ENCODE data around the gene CLECL1. TPM values are rescaled to one million over a fixed set of nuclear protein-coding genes. Genes with fewer than 3 reads are reported as not detected.

Gene CLECL1
- polyA plus RNA-seq, 1 of the 3 experiments (the other 2 are of a cell fraction), result not detected

Other genes starting within 250 kb of the CLECL1 start
- gene KLRB1, start 125.2 kb downstream of the CLECL1 start, polyA plus RNA-seq (2012; rRNA removed), result not detected in 2 replicates
- gene CLEC2D, start 63.4 kb downstream of the CLECL1 start, polyA plus RNA-seq (2012; rRNA removed), result 0.81 and 1.5 TPM in 2 replicates
- not detected in 2 replicates for gene CD69, start 27.8 kb upstream of the CLECL1 start, polyA plus RNA-seq (2012; rRNA removed)
- not detected in 2 replicates for gene KLRF1, start 94.4 kb upstream of the CLECL1 start, polyA plus RNA-seq (2012; rRNA removed)
- not detected in 2 replicates for gene CLEC2B, start 136.3 kb upstream of the CLECL1 start, polyA plus RNA-seq (2012; rRNA removed)
- gene KLRF2, start 148.4 kb upstream of the CLECL1 start, polyA plus RNA-seq (2012; rRNA removed), result not detected in 2 replicates
- not detected in 2 replicates for gene CLEC2A, start 199.3 kb upstream of the CLECL1 start, polyA plus RNA-seq (2012; rRNA removed)
- not detected in 2 replicates for gene CLEC12A, start 238.3 kb upstream of the CLECL1 start, polyA plus RNA-seq (2012; rRNA removed)

Measured in SK-N-SH (cell line).